SKM-1 treated with dmso at 0.1 percent for 144 hours (cell line): ENCODE results near the gene UBAC2.

ENCODE experiments used
- DNase-seq: peaks from one replicate; lab custom pipeline; 2025; ENCODE audit not compliant: unreplicated experiment; lab: John Stamatoyannopoulos, UW

UBAC2 gene

DNA sequence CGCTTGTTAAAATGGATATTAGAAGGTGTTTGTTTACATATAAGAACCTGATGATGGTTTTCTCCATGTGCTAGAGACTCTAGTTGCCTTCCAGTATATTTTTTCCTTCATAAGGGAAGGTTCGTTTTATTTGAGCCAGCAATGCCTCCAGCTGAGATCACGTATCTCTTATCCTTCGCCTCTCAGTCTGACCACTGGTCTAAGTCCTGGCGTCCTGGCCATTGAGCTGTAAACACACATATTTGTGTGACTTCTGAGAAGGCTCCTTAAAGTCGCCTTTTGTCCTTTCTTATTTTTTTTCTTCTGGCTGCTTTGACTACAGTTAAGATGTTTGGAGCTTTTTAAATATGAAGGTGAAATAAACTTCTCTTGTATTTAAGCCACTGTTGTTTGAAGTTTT lies 130.3 kb downstream of the UBAC2 start:
- no peak for DNase-seq

DNA sequence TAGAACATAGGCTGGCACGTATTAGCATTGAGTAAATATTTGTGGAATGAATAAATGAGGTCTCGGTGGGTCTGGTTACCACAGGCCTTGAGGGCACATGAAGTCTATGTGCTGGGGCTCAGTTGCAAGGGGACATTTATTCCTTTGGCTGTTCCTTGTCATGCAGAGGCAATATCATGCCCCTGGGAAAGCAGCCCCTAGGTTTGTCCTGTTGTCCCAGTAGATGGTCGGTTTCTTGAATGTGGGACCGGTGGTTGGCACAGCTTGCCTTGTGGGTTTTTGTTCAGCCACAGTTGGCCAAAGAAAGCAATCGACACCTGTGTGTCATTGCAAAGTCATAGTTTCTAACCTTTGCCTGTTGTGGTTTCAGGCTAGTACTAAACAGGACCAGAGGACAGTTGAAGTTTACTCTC lies 131.2 kb downstream of the UBAC2 start:
- no peak for DNase-seq

DNA sequence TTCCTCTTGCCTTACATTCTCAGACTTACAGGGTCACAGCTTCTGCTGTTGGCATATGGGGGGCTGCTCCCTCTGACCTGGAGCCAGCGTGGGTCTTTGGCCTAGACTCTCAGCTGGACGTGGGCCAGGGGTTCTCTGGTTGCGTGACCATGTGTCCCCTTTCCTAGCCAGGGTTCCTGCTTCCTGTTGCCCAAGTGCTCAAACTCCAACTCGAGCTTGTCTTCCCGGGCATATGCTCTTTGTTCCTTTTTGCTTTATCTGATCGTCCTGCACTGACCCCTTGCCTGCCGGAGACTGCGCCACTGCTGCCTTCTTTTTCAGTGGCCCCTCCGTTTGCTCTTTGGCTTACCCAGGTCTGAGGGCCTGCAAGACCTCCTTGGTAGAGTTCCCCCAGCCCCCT lies 131.8 kb downstream of the UBAC2 start:
- no peak for DNase-seq

DNA sequence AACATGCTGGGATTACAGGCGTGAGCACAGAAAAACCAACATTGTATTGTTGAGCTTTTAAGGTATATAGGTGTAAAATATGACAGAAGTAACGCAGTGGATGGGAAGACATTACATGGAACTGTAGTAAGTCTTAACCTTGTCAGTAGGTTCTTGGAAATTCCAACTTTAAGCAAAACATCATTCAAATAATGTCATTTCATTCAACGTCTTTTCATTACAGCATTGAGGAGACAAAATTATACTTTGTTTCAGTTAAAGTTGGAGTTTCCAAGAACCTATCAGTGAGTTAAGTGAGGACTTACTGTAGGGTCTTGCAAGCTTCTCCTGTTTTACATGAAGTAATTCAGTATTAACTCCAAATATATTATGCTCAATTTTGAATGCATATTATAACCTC lies 133.6 kb downstream of the UBAC2 start:
- DNase-seq: no peak

DNA sequence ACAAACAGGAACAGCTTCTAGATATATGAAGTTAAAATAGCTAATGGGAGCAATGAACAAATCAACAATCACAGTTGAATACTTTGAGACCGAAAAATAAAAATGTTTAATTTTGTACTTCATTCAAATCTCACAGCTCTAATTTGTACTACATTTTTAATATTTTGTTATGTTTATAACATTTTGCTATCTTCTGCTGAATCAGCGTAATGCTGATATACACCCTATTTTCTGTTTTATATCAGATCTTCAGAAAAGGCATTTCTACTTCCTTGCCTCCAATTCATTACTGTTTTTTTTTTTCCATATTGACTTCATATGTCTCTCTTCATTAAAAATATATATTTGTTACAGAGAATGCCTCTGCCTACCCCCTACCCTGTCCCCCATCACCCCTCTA lies 134.4 kb downstream of the UBAC2 start:
- no peak for DNase-seq

- DNase-seq: no peak
Measured at GRCh38 chr13:99335603-99336002, 134.9 kb downstream of the UBAC2 start.

DNA sequence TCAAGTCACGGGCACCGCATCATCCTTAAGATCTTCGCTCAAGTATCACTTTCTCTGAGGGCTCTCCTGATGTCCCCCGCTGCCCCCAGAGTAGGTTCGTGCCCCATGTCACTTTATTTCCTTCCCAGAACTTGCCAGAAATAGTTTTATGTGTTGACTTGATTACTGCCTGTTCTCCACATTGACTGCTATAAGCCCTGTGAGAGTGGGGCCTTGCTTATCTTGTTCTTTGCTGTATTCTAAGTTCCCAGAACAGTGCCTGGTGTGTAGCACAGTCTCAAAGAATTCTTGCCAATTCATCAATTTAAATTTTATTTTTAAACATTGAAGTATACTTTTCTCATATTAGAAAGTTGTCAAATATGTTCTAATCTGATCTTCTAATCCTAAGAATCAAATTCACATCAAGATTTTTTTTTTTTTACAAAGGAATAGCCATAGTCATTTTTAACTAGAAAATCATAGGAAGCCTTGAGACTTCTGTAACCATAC lies 138.6 kb downstream of the UBAC2 start:
- no peak for DNase-seq

- no peak for DNase-seq
Measured at GRCh38 chr13:99339736-99340397, 139.2 kb downstream of the UBAC2 start.

GRCh38 chr13:99340638-99341037 lies 140.0 kb downstream of the UBAC2 start:
- no peak for DNase-seq

- no peak for DNase-seq
Measured at GRCh38 chr13:99341969-99342722, 141.5 kb downstream of the UBAC2 start.

DNA sequence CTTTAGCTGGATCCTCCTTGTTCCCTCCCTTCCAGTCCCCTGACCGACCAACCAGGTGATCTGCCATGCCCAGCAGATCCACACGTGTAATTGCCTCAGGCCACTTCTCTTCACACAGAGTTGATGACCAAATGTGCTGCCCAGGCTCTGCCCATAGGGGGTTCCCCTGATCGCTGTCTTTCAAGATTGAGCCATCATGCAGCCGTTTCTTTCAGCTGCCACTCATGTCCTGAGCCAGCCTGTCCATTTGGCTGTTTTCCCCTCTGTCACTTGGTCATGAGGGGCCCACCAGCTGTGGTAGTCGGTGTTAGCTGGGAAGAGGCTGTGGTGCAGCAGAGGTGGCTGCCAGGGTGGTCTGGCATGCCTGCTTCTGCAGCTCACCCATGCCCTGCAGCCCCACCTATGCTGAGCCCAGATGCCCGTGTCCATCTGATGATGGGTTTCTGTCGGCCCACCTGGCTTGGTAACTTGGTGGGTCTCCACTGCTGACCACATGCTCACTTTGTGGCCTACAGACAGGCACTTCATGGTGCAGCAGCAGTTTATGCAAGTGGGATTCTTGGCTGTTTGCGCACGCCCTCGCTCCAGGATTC lies 142.2 kb downstream of the UBAC2 start:
- no peak for DNase-seq

- DNase-seq: no peak
Measured at GRCh38 chr13:99344610-99345208, 144.1 kb downstream of the UBAC2 start.

GRCh38 chr13:99345345-99345744 lies 144.7 kb downstream of the UBAC2 start:
- no peak for DNase-seq

- DNase-seq: no peak
Measured at GRCh38 chr13:99346335-99347042, 145.8 kb downstream of the UBAC2 start.

GRCh38 chr13:99347335-99347878 lies 146.8 kb downstream of the UBAC2 start:
- no peak for DNase-seq

- no peak for DNase-seq
Measured at GRCh38 chr13:99347911-99348451, 147.3 kb downstream of the UBAC2 start.

GRCh38 chr13:99350191-99350590 lies 149.5 kb downstream of the UBAC2 start:
- no peak for DNase-seq

DNA sequence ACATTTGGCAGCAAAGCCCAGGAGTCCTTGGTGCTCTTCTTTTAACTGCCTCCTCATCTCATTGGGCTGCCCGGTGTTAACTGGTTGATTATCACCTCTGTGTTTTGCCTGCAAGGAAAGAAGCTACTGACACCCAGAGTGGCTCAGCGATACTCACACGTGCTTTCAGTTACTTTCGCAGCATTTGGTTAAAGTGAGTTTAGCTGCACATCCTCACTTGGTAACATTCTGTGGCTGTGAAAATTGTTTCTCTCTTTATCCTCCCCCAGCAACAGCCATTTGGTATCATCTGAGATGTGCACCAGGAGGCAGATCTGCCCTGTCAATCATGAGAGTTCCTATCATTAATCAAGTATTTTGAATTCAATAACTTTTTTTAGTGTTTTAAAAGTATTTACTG lies 151.1 kb downstream of the UBAC2 start:
- DNase-seq: no peak

DNA sequence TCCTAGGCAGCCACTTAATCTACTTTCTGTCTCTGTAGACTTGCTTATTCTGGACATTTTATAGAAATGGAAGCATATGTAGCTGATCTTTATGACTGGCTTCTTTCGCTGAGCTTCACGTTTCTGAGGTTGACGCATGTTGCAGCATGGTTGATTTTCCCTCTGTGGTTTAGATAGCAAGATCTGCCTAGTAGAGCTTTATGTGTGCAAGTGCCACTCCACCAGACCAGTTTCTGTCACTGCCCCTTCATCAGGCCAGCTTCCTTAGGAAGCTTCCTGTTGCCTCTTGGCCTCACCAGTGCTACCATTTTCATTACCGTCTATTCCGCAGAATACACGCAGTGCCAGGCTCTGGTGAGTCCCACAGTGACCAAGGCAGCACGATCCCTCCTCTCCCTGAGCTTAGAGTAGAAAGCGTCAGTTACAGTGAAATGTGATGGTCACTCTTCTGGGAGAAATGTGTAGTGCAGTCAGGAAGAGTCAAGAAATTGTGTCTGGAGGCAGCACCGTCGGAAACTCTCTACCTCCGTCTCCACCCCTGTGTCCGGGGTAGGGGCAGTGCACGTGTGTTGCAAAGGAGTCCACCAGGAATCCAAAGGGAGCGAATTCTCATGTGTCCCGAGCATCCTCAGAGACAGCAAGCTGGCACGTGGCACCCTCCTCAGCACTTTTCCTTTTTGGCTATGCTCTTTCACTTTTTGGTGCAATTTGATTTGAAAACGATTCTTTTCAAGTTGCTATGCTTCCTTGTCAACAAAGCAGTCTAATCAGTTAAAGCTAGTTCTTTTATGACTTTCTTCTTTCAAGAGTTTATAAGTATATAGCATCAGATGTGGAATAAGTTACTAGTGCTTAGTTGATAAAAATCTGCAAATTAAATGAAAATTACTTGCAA lies 151.9 kb downstream of the UBAC2 start:
- no peak for DNase-seq

DNA sequence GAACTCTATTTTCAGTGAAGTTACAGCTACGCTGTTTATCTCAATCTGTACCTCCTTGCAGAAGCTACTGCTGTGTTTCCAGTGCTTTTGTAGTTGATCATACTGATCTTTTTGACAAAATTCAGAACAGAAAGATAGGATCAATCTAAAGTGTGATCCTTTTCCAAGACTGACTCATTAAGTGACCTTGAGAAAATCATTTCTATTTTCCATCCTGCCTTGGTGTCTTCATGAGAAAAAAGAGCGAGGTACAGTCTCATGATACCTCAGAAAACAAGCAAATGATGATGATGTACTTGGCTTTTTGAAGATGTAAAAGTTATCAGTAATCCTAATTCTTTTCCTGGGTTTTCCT lies 152.6 kb downstream of the UBAC2 start:
- no peak for DNase-seq
